SHP77 (cell line): ENCODE measurements around the gene COL6A3.
"Not testable (repeated sequence)": the region's sequence is repeated elsewhere in the genome, so short reads cannot be mapped to it uniquely, and the experiment has no call there.

ENCODE experiments used
- DNase-seq, 2 experiments: peaks; one replicate each; lab custom pipeline; 2025; lab: John Stamatoyannopoulos, UW

Gene COL6A3

DNA sequence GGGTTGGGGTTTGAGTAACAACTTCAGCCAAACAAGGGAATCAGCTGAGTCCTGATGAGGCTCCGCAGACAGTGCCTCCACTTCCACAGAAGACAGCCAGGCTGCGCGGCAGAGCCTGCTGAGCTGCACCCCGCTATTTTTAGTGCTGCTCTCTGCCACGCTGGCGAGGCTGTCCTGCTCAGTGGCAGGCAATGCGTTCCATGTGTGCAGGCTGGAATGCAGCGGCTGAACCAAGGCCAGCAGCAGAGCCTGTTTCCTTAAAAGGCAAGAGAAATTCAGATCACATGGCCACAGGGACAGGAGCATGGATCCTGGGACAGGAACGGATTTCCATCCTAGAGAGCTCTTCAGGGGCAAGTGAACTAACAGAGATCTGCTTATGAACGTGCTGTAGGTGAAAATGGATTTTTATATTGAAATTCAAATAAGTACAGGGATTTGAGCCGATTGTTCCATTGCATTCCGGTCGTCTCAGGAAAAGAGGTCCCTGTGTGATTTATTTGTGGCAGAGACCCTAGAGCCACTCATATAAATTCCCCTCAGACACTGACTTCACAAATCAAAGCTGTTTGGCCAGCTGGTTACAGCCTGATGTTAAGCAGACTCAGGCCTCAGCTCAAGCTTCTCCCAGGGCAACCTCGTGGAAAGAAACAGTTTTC lies 98.7 kb downstream of the COL6A3 start:
- DNase-seq: no peak

DNA sequence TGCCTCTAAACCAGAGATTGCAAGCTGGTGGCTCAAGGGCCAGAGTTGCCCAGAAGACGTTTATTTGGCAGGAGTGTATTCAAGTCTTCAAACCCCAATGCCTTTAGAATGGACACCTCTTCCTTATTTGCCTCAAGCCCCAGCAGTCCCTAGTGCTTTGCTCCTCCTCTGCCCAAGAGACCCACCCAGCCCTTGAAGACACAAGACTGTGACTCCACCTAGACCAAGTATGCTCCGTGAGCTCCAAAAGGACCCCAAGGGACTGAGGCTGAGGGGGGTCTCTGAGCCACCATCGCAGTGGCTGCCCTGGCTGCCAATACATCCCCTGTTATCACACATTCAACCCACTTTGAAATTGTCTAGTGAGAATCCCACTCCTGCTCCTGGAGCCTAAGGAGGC lies 99.3 kb downstream of the COL6A3 start:
- no peak for DNase-seq

DNA sequence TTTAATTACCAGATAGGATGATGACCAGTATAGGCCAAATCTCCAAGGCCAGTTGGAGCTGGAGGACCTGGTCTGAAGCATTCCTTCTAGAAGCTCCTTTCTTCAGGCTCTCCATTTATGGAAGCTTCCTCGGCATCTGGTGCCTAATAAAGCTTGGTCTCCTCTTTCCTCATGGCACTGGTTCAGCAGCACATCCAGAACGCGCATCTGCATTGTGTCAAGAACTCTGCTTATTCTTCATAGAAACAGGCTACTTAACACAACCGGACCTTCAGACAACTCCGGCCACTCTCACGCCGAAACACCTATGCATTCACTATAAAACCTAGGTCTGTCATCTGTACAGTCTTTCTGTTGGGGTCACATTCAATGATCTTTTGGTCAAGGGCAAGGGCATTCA lies 99.8 kb downstream of the COL6A3 start:
- DNase-seq: no peak

DNA sequence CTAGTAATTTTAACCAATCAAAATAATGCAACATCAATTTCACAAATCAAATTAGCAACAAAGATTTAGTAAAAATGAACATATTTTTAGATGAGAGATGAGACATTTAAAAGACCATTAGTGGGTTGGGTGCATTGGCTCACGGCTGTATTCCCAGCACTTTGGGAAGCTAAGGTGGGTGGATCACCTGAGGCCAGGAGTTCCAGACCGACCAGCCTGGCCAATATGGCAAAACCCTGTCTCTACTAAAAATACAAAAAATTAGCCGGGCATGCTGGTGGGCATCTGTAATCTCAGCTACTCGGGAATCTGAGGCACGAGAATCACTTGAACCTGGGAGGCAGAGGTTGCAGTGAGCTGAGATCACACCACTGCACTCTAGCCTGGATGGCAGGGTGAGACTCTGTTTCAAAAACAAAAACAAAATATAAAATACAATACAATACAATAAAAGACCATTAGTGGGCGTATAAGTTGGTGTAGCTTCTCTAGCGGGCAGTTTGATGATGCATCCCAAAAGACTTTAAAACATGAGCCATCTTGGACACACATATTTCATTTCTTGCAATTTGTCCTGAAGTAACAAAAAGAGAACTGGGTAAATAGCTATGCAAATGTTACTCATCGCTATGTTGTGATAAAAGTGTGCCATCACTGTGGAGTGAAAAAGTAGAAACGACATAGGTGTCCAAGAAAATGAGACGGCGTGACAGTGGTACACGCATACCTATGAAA lies 101.8 kb downstream of the COL6A3 start:
- DNase-seq: no peak

DNA sequence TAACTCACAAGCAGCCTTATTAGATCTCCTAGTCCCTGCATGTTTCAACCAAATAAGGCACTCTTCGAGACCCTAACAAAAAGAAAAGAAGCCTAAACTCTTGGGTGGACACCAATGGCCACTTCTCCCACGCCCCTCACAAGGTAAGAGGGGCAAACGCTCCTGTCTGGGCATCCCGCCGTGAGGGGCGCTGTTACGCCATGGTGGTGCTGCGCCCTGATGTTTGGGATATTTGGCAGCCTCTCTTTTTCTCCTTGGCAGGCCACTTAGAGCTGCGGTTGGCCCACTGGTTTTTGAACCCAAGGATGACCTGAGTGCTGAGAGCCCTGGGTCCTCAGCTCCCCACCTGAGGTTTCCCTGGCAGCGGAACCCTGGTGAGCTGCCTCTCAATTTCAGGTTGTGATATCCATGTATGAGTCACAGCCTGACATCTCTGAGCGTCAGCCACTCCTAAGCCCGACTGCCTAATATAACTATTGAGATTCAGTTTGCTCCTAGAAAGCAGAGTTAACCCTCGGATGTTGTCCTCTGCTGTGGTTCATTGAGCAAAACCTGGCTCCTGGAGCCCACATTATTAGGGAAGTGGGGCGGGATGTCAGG lies 103.3 kb downstream of the COL6A3 start:
- DNase-seq: no peak

DNA sequence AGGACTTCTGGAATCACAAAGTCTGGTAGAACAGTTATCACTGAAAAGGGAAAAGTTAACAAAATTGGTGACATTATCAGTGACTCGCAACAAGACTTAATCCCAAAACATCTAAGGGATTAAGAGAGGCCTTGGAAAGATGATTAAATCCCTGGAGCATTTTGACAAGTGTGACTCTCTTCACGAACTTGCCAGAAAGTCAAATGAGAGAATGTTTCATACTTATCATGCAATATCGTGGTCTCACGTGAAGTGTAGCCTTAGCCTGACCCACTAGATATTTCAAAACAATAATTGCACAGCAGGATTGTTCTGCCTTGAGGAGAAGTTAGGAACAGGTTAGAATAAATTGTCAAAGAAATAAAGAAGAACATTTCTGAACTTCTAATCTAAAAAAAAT lies 104.5 kb downstream of the COL6A3 start:
- DNase-seq: no peak

DNA sequence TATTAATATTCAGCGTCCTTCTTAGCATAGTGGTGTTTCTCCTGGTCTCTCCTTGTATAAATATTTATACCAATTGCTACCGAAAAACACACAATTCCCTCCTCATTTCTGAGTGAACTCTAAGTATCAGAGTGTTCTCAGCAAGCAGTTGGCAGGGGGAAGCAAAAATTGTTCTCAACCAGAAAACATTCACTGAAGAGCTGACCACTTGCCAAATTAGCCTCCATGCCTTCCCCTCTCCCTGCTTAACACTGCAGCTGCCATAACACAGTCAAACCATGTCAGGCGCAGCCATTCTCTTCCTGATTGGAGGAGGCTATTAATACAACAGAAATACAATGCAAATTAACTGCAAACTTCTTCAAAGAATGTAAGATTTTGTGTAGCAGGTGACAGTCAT lies 105.0 kb downstream of the COL6A3 start:
- no peak for DNase-seq

DNA sequence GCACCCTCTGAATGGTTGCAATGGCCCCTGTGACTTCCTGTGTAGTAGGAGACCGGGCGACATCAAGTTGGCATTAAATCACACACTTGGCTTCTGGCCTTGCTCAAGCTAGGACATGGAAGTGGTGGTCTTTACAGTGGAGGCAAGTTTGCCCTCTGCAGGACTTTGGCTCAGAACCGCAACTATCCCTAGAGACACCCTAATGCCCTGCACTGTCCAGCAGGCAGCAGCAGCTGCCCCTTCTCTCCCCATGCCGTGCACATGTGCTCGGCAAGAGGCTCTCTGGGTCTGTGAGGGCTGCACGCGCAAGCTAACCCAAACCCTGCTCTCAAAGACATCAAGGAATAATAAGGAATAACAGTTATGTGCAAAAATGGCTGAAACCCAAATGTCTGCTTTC lies 106.5 kb downstream of the COL6A3 start:
- no peak for DNase-seq

DNA sequence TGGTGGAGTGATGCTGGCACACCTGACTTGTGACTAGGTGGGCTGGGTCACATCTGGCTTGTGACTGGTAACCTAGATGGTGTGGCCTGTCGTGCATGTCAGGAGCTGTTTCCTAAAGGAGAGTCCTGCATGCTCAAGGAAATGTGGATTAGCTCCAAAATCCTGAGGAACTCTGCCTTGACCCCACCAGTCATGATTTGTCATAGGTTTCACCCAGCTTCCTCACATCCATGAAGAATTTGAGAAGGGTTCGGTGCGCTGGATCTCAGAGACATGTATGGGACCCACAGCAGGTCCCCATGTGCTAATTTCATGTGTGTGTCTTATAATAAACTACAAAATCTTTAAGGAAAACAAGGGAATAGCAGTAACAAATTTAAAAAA lies 107.2 kb downstream of the COL6A3 start:
- DNase-seq: no peak

DNA sequence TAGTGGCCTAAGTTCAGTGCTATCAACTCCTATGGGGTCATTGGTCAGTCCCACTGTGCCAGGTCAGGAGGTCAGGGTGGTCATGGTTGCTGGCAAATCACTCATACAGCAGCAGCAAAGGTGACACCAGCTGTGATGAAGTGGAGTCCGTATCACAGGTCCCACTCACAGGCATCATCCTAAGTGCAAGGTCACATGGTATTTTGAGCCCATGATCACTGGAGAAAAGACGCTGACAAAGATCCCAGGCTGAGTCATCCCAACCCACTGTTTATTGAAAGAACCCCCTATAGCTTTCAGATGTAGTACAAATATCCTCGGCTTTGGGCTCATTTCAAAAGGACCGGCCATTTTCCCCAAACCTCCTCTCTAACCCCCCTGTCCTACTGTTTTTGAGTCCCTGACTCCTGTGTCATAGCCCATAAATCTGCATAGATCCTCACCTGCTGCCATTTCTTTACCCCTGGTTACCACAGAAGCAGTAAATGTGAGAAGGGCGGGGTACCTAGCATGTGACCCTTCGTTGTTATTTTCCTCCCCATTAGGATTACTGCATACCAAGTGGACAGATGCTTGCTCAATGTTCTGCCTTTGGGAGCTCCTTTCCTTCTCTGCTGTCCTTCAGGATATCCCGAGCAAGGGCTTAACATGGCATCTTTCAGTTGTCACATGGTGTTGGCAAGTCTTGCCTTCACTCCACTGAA lies 107.7 kb downstream of the COL6A3 start:
- no peak for DNase-seq

DNA sequence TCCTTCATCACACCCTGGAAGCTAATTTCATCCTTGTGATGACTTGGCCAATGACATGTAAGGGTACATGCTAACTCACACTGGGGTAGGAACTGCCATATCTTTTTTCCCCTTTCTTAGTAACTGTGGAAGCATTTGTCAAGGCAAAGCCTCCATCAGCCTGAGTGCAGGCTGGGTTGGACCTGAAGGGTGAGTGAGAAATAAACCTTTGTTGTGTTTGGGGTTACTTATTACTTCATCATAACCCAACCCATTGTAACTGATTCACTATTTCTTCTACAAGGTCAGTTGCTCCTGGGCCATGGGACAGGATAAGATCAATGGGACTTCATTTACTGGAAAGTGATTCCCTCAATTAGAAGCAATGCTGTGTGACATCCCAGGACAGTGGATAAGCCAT lies 108.4 kb downstream of the COL6A3 start:
- no peak for DNase-seq

DNA sequence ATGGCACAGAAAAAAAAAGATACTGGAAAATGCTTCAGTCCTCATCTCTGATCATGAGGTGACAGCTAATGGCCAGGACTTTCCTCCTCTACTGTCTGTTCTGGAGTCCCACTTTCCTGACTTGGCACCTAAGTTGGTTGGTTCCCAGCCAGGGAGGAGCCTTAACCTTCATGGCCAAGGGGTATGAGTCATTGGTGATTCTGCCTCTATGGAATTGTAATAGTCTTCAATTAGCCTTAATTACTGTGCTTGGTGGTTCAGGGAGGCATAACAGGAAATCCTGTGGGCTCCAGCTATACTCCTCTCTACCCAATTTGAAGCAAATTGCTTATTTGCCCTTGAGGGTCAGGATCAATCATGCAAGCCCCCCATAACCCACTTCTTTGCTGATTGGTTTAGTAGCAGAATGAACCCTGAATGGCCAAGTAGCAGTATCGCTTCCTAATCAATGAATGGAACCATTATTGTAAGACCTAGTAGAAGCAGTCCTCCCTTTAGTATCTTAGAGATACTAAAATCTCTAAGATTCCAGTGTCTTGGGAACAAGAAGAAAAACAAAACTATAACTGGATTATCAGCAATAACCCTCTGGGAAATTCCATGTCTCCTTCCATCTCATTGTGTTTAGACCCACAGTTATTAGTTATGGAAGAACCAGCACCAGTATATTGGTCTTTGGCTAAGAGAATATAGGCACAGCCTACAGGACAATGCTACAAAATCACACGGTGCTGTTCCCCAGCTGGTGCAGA lies 109.0 kb downstream of the COL6A3 start:
- no peak for DNase-seq

DNA sequence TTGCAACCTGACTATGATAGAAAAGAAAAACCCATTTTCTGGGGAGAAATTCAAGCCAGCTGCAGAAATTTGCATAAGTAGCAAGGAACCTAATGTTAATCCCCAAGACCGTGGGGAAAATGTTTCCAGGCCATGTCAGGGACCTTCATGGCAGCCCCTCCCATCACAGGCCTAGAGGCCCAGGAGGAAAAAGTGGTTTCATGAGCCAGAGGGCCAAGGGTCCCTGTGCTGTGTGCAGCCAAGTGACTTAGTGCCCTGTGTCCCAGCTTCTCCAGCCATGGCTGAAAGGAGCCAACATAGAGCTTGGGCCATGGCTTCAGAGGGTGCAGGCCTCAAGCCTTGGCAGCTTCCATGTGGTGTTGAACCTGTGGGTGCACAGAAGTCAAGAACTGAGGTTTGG lies 110.7 kb downstream of the COL6A3 start:
- not testable (repeated sequence) for DNase-seq

DNA sequence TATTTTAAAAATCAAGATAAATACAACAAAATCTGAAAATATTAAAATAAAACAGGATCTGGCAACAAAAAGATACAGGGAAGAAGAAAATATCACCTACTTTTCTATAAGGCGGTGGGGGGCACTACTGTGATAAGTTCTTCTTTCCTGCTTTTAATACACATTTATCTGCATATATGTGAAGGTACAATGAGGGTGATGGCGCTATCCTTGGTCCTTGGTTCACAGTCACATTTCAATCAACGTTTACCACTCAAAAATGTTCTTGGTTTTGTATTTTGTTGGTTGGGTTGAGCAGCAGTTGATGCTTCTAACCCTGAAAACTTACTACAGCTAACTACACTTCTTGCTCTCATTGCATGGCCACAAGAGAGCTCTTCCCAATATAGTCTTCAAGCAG lies 112.4 kb downstream of the COL6A3 start:
- DNase-seq: no peak

DNA sequence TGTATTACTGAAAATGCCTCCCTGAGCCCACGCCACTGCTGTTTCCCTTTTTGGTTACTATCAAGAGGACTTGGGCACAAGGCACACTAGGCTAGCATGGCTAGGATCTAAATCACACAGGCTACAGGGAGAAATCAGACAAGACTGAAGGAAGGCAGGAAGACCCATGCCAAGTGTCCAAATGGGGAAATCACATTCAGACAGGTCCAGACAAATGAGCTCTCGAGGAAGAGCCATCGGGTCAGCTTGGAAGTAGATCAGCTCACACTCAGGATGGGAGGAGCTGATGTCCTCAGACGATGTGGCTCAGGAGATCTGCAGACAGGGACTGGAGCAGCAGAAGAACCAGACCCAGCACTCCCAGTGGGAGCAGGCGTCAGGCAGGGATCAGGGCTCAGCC lies 113.2 kb downstream of the COL6A3 start:
- no peak for DNase-seq

DNA sequence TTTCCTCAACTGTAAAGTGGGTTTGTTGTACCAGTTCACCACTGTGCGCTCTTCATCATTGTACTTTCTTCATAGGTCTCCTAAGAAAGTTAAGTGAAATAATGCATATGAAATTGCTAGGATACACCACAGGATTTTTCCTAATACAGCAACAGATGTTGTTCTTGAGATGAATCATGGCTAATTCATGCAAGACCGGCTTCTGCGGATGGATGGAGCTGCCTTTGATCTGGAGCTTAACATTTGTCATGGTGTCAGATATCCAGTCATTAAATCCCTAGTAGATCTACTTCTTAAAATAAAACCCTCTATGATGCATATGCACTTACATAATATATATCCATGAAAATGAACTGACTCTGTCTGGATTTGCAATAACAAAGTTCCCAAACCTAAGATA lies 114.1 kb downstream of the COL6A3 start:
- DNase-seq: no peak

DNA sequence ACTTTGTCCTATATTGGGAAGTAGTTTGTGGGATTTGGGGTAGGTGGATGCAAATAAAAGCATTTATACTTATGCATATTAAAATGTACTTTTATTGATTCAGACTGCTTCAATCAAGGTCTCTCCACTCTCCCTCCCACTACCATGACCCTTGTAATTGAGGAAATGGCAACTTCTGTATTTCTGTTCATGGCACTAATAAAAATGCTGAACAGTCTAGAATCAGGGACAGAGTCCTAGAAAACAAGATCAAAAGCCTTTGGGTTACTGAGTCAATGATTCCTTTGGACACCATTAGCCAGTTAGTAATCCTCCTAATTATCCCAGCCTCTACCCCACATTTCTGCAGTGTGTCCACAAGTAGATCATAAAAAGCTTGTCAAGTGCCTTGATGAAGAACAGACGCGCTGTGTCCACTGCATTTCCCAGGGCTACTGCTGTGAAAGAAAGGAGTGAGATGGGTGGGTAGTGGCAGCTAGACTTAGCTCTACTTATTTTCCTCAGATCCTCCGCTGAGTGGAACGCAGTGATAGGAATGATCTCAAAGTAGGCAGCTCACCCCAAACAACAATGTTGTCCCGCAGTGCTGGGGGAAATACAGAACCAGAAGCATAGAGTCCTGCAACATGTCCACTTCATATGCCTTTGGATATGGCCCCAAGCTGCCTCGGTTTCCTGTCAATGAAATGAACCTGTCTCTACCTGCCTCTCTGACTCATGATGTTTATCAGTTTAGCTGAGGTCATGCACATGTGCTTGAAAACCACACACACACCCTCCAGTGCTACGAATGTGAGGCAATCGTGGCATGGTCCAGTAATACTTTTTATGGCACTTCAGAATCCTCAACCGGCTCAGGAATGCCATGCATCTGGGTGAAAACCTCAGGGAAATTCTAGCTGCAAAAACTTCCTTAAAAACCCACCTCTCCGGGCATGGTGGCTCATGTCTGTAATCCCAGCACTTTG lies 115.5 kb downstream of the COL6A3 start:
- no peak for DNase-seq

DNA sequence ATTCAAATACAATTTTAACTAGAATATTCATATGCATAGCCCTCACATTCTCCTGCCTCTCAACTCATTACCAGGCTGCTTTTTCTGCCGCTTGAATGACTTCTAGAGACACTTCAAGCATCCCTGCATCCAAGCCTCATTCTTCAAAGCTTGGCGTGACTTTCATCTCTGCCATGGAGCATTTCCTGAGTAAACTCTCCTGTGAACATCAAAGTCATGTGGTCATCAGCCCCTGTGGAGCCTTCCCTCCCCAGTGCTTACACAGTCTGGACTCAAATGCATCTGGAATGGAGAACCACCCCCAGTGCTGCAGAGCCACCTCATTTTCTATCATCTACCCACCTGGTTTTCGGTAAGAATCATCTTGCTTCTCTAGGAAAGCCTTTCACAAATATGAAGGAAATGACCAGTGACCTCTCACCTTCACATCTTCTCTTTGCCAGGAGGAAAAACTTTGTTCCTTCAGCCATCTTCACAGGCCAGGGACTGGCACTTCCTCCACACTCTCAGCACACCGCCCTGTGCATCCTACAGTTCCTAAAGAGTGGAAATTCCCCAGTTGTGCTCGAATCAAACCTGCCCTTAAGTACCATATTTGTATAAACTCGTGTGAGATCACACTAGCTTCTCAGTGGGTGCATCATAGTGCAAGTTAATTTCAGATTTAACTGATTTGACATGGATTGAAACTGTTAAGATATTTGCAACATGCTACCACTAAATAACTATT lies 116.4 kb downstream of the COL6A3 start:
- no peak for DNase-seq

DNA sequence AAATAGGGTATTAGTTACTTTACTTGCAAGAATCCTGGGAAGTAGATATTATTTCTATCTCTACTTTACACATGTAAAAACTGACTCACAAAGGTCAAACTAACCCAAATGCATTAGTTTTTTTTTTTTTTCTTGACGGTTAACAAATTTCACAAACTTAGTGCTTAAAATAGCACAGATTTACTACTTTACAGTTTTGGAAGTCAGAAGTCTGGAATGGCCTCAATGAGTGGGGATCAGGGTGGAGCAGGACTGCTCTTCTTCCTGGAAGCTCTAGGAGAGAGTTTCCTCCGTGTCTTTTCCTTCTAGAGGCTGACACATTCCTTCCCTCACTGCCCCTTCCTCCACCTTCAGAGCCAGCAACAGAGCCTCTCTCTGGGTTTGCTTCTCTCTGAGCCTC lies 117.2 kb downstream of the COL6A3 start:
- DNase-seq: no peak

DNA sequence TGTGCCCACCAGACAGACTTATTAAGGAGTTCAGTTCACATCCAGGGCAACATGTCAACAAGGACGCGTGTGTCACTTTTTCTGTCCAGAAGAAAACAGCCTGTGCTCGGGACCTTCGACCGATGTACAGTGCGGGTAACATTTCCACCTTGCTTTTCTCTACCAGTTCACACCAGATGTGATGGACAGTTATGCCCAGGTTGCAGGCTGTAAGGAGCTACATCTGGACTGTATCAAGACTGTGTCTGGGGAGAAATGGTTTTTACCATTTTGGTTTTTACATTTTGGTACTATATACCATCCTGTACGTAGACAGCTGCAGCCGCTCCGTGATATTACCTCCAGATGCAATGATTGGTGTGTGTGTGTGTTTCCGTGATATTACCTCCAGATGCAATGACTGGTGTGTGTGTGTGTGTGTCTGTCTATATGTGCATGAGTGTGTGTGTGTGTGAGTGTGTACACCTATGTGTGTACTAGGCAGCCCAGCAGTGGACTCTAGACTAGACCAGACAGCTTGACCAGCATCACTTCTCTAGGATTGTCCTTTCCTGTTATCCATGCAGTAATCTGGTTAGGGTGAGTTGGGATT lies 118.0 kb downstream of the COL6A3 start:
- no peak for DNase-seq
